GM13976 (cell line): ENCODE results near the gene RER1.

Experiments used
- DNase-seq: peaks from one replicate; pipeline ENCODE4 v3.0.0; 2012; ENCODE audit warnings: low spot score
- CTCF ChIP-seq: IDR thresholded peaks from 2 replicates; pipeline ENCODE4 v1.5.1; 2012; ENCODE audit warnings: borderline replicate concordance, mild to moderate bottlenecking; ENCODE audit not compliant: insufficient read depth; ENCODE audit errors: extremely low read depth, missing control alignments, control extremely low read depth
- in situ Hi-C: fragments of 300-500 bp; cut with MboI; formaldehyde crosslinking; loops from one replicate; pipeline ENCODE4 v1.12.0; 2022; ENCODE audit warnings: low sequenced_read_pairs, mixed read lengths, inconsistent platforms; ENCODE audit not compliant: unreplicated experiment

RER1 gene

GRCh38 chr1:2407166-2407990 lies 15.7 kb downstream of the RER1 start:
- DNase-seq = no peak
- no peak for TF ChIP-seq CTCF
- in situ Hi-C loops = loop anchor here (25.0 kb wide), 1 partner anchor 130 kb away; the partner anchor contains the start of genes HES5 and PANK4

GRCh38 chr1:2407991-2408275 lies 16.3 kb downstream of the RER1 start:
- TF ChIP-seq CTCF = no peak
- in situ Hi-C loops = loop anchor here (25.0 kb wide), 1 partner anchor 129 kb away; the partner anchor contains the start of genes HES5 and PANK4
- DNase-seq = no peak

GRCh38 chr1:2408456-2408855 lies 16.8 kb downstream of the RER1 start:
- DNase-seq = no peak
- no peak for TF ChIP-seq CTCF
- in situ Hi-C loops = loop anchor here (25.0 kb wide), 1 partner anchor 129 kb away; the partner anchor contains the start of genes HES5 and PANK4

GRCh38 chr1:2408859-2409276 lies 17.2 kb downstream of the RER1 start:
- no peak for DNase-seq
- in situ Hi-C loops = loop anchor here (25.0 kb wide), 1 partner anchor 128 kb away; the partner anchor contains the start of genes HES5 and PANK4
- TF ChIP-seq CTCF = no peak

- TF ChIP-seq CTCF = no peak
- DNase-seq = no peak
- in situ Hi-C loops = loop anchor here (25.0 kb wide), 1 partner anchor 128 kb away; the partner anchor contains the start of genes HES5 and PANK4
Measured at GRCh38 chr1:2409745-2410144, 18.1 kb downstream of the RER1 start.

- no peak for DNase-seq
- TF ChIP-seq CTCF = no peak
- in situ Hi-C loops = loop anchor here (25.0 kb wide), 1 partner anchor 125 kb away; the partner anchor contains the start of genes HES5 and PANK4
Measured at GRCh38 chr1:2411801-2412394, 20.3 kb downstream of the RER1 start.
